Astrocyte (in vitro differentiated cells and primary cell): ENCODE data around the gene ODF4. TPM values are rescaled to one million over a fixed set of nuclear protein-coding genes. Genes with fewer than 3 reads are reported as not detected.

Source experiments
- DNase-seq: peaks from one replicate; pipeline ENCODE4 v3.0.0-alpha.2; 2010; ENCODE audit warnings: low read depth
- FAIRE-seq: peaks from 2 replicates; lab custom pipeline; 2011; peaks lifted over from hg19 to GRCh38; lab: Jason Lieb, UNC
- H2AFZ ChIP-seq: 2 replicates; pipeline ENCODE4 v1.6.0; 2012; ENCODE audit warnings: low read depth, low read length, inconsistent platforms
- H3K27ac ChIP-seq: 2 replicates; pipeline ENCODE4 v1.5.1; 2011; ENCODE audit warnings: low read depth, low read length, inconsistent platforms
- H3K27me3 ChIP-seq: 2 replicates; pipeline ENCODE4 v1.6.0; 2011; ENCODE audit warnings: low read length, inconsistent platforms; ENCODE audit not compliant: insufficient read depth
- H3K36me3 ChIP-seq: 2 replicates; pipeline ENCODE4 v1.5.1; 2011; ENCODE audit warnings: low read length, inconsistent platforms; ENCODE audit not compliant: insufficient read depth
- H3K4me1 ChIP-seq: 2 replicates; pipeline ENCODE4 v1.5.1; 2011; ENCODE audit warnings: low read length, inconsistent platforms; ENCODE audit not compliant: insufficient read depth
- H3K4me2 ChIP-seq: 2 replicates; pipeline ENCODE4 v1.6.0; 2012; ENCODE audit warnings: low read length, inconsistent platforms
- H3K4me3 ChIP-seq: 2 replicates; pipeline ENCODE4 v1.5.1; 2011; ENCODE audit warnings: low read depth, mild to moderate bottlenecking, low read length, inconsistent platforms; ENCODE audit not compliant: insufficient read depth
- H3K79me2 ChIP-seq: 2 replicates; pipeline ENCODE4 v1.6.0; 2012; ENCODE audit warnings: mild to moderate bottlenecking, low read length, inconsistent platforms; ENCODE audit not compliant: insufficient read depth
- H3K9ac ChIP-seq: 2 replicates; pipeline ENCODE4 v1.6.0; 2012; ENCODE audit warnings: mild to moderate bottlenecking, low read length, inconsistent platforms
- H3K9me3 ChIP-seq: 2 replicates; pipeline ENCODE4 v1.5.1; 2012; ENCODE audit warnings: low read depth, mild to moderate bottlenecking, low read length, inconsistent platforms; ENCODE audit not compliant: insufficient read depth
- H4K20me1 ChIP-seq: 2 replicates; pipeline ENCODE4 v1.6.0; 2012; ENCODE audit warnings: low read length, inconsistent platforms; ENCODE audit not compliant: insufficient read depth
- H3K27ac Mint-ChIP-seq: one replicate; pipeline ENCODE4 v1.8.0; 2021; ENCODE audit warnings: mild to moderate bottlenecking, mixed read lengths; ENCODE audit not compliant: unreplicated experiment
- H3K27me3 Mint-ChIP-seq: one replicate; pipeline ENCODE4 v1.8.0; 2021; ENCODE audit warnings: low read depth, mixed read lengths; ENCODE audit not compliant: unreplicated experiment
- H3K36me3 Mint-ChIP-seq: one replicate; pipeline ENCODE4 v1.8.0; 2021; ENCODE audit warnings: low read depth, mixed read lengths; ENCODE audit not compliant: unreplicated experiment
- H3K4me1 Mint-ChIP-seq: one replicate; pipeline ENCODE4 v1.8.0; 2021; ENCODE audit warnings: low read depth, mixed read lengths; ENCODE audit not compliant: unreplicated experiment
- H3K4me3 Mint-ChIP-seq: one replicate; pipeline ENCODE4 v1.8.0; 2021; ENCODE audit warnings: mild to moderate bottlenecking, moderate library complexity, mixed read lengths; ENCODE audit not compliant: unreplicated experiment
- H3K9me3 Mint-ChIP-seq: one replicate; pipeline ENCODE4 v1.8.0; 2021; ENCODE audit warnings: mild to moderate bottlenecking, mixed read lengths; ENCODE audit not compliant: unreplicated experiment
- CTCF ChIP-seq: IDR thresholded peaks from 2 replicates; pipeline ENCODE4 v1.5.1; 2011; ENCODE audit warnings: low read depth, mild to moderate bottlenecking, inconsistent platforms, low read length, moderate library complexity; ENCODE audit not compliant: insufficient read depth
- EZH2 ChIP-seq: IDR thresholded peaks from 2 replicates; pipeline ENCODE4 v1.6.1; 2012; ENCODE audit warnings: mild to moderate bottlenecking, low read length, inconsistent platforms; ENCODE audit not compliant: insufficient read depth
- total RNA-seq: library from RNA; stranded (reverse); gene quantifications from 2 replicates; pipeline ENCODE4 v1.2.1, GENCODE V29; 2021

Gene ODF4
- total RNA-seq, 1 donor from 2014 or later = not detected

- Histone ChIP-seq H4K20me1 (peaks cover 8% of the 10 kb centered on the region), H3K4me2 (no peak overlapping the region), H3K9me3 (no peaks in the 10 kb centered on the region), H3K79me2 (peaks cover 12% of the 10 kb centered on the region), H3K4me1 (peaks cover 18% of the 10 kb centered on the region), H2AFZ (no peak overlapping the region), H3K36me3 (peaks cover 2% of the 10 kb centered on the region), H3K27ac (no peak overlapping the region), H3K9ac (no peak overlapping the region), H3K27me3 (no peaks in the 10 kb centered on the region), H3K4me3 (no peak overlapping the region)
- Mint-ChIP-seq H3K4me3 (peak overlapping the region; percentile 63), H3K27ac (peak overlapping the region; percentile 3), H3K4me1 (peaks cover 18% of the 10 kb centered on the region), H3K27me3 (no peaks in the 10 kb centered on the region), H3K36me3 (peaks cover 3% of the 10 kb centered on the region), H3K9me3 (no peaks in the 10 kb centered on the region)
- FAIRE-seq = no peak
- TF ChIP-seq EZH2 (no peak), CTCF (no peak)
- no peak for DNase-seq
Measured at GRCh38 chr17:8386841-8387240, 47.2 kb downstream of the ODF4 start.

DNA sequence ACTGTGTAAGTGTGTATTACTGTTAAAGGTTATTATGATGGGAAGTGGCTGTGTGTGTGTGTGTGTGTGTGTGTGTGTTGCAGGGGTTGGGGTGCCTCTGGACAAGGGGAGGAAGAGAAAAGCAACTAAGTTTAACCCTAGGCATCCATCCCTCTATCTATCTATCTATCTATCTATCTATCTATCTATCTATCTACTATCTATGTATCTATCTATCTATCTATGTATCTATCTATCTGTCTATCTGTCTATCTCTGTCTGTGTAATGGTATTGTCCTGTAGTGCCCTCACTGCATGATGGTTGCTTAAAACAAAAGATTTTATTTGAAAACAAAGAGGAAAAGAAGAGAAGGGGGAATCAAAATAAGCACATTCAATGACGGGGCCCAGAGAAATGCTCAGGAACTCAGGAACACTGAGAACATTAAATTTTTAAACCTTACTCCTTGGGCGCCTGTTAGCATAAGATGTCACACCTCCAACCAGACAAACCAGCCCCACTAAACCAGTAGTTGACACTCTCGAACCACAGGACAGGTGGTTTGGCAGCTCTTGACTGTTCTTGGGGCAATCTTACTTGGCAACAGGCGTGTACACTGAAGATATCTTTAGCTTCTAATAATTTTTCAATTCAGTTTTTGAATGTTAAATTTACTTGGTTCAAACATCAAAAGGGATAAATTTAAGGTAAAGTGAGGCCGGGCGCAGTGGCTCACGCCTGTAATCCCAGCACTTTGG is 48.4 kb downstream of the ODF4 start:
- H3K27me3 ChIP-seq = no peaks in the 10 kb centered on the region
- no peak overlapping the region for H3K27ac Mint-ChIP-seq
- no peak overlapping the region for H3K4me3 ChIP-seq
- H3K4me2 ChIP-seq = no peak overlapping the region
- H3K9me3 ChIP-seq = no peaks in the 10 kb centered on the region
- H4K20me1 ChIP-seq = no peaks in the 10 kb centered on the region
- no peak overlapping the region for H3K27ac ChIP-seq
- H3K9ac ChIP-seq = no peak overlapping the region
- H3K79me2 ChIP-seq = no peaks in the 10 kb centered on the region
- FAIRE-seq = no peak
- no peak overlapping the region for H3K4me3 Mint-ChIP-seq
- H3K4me1 ChIP-seq = peaks cover 20% of the 10 kb centered on the region
- no peaks in the 10 kb centered on the region for H3K27me3 Mint-ChIP-seq
- peaks cover 17% of the 10 kb centered on the region for H3K4me1 Mint-ChIP-seq
- H3K36me3 ChIP-seq = no peaks in the 10 kb centered on the region
- DNase-seq = no peak
- H2AFZ ChIP-seq = no peak overlapping the region
- H3K36me3 Mint-ChIP-seq = no peaks in the 10 kb centered on the region
- TF ChIP-seq EZH2 (no peak), CTCF (no peak)
- H3K9me3 Mint-ChIP-seq = no peaks in the 10 kb centered on the region

DNA sequence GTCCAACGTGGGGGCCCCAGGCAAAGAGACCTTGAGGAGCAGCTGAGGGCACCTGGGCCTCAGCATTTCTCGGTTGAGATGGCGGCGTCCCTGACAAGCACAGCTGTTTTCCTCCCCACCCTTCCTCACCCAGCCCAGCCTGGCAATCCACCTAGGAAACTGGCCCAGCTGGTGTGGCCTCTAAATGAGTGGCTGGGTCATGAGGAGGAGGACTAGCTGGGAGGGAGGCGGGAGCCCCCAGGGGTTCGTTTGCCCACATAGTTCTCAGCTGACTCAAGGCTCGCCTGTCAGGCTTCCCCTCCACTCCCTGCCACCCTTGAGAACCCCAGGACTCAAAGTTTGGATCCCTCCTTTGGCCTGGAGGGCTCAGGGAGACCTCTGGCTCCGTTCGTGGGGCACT is 52.1 kb downstream of the ODF4 start:
- Mint-ChIP-seq H3K27ac (no peak overlapping the region), H3K36me3 (no peaks in the 10 kb centered on the region), H3K4me3 (no peak overlapping the region), H3K4me1 (no peaks in the 10 kb centered on the region), H3K9me3 (peaks cover 2% of the 10 kb centered on the region), H3K27me3 (peaks cover 19% of the 10 kb centered on the region)
- no peak overlapping the region for H3K27ac ChIP-seq
- no peak overlapping the region for H3K9ac ChIP-seq
- no peak for FAIRE-seq
- DNase-seq = no peak
- peaks cover 14% of the 10 kb centered on the region for H3K4me1 ChIP-seq
- H3K4me2 ChIP-seq = no peak overlapping the region
- H3K4me3 ChIP-seq = no peak overlapping the region
- H3K36me3 ChIP-seq = no peaks in the 10 kb centered on the region
- no peaks in the 10 kb centered on the region for H4K20me1 ChIP-seq
- no peak overlapping the region for H2AFZ ChIP-seq
- peaks cover 9% of the 10 kb centered on the region for H3K27me3 ChIP-seq
- no peaks in the 10 kb centered on the region for H3K79me2 ChIP-seq
- H3K9me3 ChIP-seq = no peaks in the 10 kb centered on the region
- TF ChIP-seq EZH2 = no peak
- no peak for TF ChIP-seq CTCF
